VCaP (cell line): Measurements from ENCODE around the gene POFUT1.

Experiments used
- H3K27ac ChIP-seq: fragments of 450-650 bp; 2 replicates; pipeline ENCODE4 v1.5.1; 2017
- CTCF ChIP-seq: fragments of 450-650 bp; conservative IDR thresholded peaks from 2 replicates; pipeline ENCODE4 v1.5.1; 2017; ENCODE audit warnings: mild to moderate bottlenecking, moderate library complexity

Gene POFUT1

GRCh38 chr20:32227744-32228688 is 20.3 kb downstream of the POFUT1 start:
- H3K27ac ChIP-seq, result peak overlapping the region; percentile 75
- no peak for TF ChIP-seq CTCF

GRCh38 chr20:32229251-32229747 is 21.6 kb downstream of the POFUT1 start:
- no peak for TF ChIP-seq CTCF
- H3K27ac ChIP-seq, result peak overlapping the region; percentile 75; the same call in 1 of the 2 replicates

GRCh38 chr20:32230707-32231106 is 23.0 kb downstream of the POFUT1 start:
- no peak for TF ChIP-seq CTCF
- no peak overlapping the region for H3K27ac ChIP-seq

- no peak for TF ChIP-seq CTCF
- H3K27ac ChIP-seq, result no peak overlapping the region
Measured at GRCh38 chr20:32231245-32231644, 23.6 kb downstream of the POFUT1 start.

GRCh38 chr20:32231847-32232246 is 24.2 kb downstream of the POFUT1 start:
- TF ChIP-seq CTCF, result no peak
- no peak overlapping the region for H3K27ac ChIP-seq

- no peak overlapping the region for H3K27ac ChIP-seq
- TF ChIP-seq CTCF, result no peak
Measured at GRCh38 chr20:32232326-32232886, 24.7 kb downstream of the POFUT1 start.

- no peak for TF ChIP-seq CTCF
- H3K27ac ChIP-seq, result no peak overlapping the region
Measured at GRCh38 chr20:32233286-32233685, 25.6 kb downstream of the POFUT1 start.
